Neural progenitor cell (in vitro differentiated cells): ENCODE results near the gene IL11RA. TPM values are rescaled to one million over a fixed set of nuclear protein-coding genes. Genes with fewer than 3 reads are reported as not detected.
A peak's percentile ranks its signal among the peaks of the same experiment; 100 is the strongest.

Experiments
- DNase-seq: peaks from one replicate; pipeline ENCODE4 v3.0.0-alpha.2; 2016; ENCODE audit warnings: low spot score
- H2AFZ ChIP-seq: fragments of 200-600 bp; sonication (generic); replicated peaks from 2 replicates; pipeline ENCODE4 v1.6.1; 2016; ENCODE audit warnings: antibody characterized with exemption
- H3F3A ChIP-seq: fragments of 200-600 bp; sonication (generic); 2 replicates; pipeline ENCODE4 v1.6.1; 2016; ENCODE audit warnings: antibody characterized with exemption, low read depth
- H3K27ac ChIP-seq: fragments of 200-600 bp; sonication (generic); 2 replicates; pipeline ENCODE4 v1.5.1; 2016; ENCODE audit warnings: mild to moderate bottlenecking
- H3K27me3 ChIP-seq: fragments of 200-600 bp; sonication (generic); 2 replicates; pipeline ENCODE4 v1.6.1; 2016; ENCODE audit warnings: mild to moderate bottlenecking, moderate library complexity
- H3K36me3 ChIP-seq: fragments of 200-600 bp; sonication (generic); 2 replicates; pipeline ENCODE4 v1.5.1; 2016
- H3K4me1 ChIP-seq: fragments of 200-600 bp; sonication (generic); 2 replicates; pipeline ENCODE4 v1.6.1; 2016; ENCODE audit warnings: mixed run types
- H3K4me2 ChIP-seq: fragments of 200-600 bp; sonication (generic); 2 replicates; pipeline ENCODE4 v1.6.1; 2016
- H3K4me3 ChIP-seq: fragments of 200-600 bp; sonication (generic); 2 replicates; pipeline ENCODE4 v1.5.1; 2016
- H3K79me2 ChIP-seq: fragments of 200-600 bp; sonication (generic); 2 replicates; pipeline ENCODE4 v1.6.1; 2016; ENCODE audit warnings: low read depth
- H3K9ac ChIP-seq: fragments of 200-600 bp; sonication (generic); 2 replicates; pipeline ENCODE4 v1.6.1; 2016
- H3K9me3 ChIP-seq: fragments of 200-600 bp; sonication (generic); 2 replicates; pipeline ENCODE4 v1.5.1; 2016; ENCODE audit warnings: low read depth
- H4K20me1 ChIP-seq: fragments of 200-600 bp; sonication (generic); 2 replicates; pipeline ENCODE4 v1.6.1; 2016; ENCODE audit warnings: low read depth
- H3K27ac Mint-ChIP-seq: 3 replicates; pipeline ENCODE4 v1.8.0; 2021; ENCODE audit warnings: mixed read lengths
- H3K27me3 Mint-ChIP-seq: 2 replicates; pipeline ENCODE4 v1.8.0; 2022; ENCODE audit warnings: low read depth, mild to moderate bottlenecking, inconsistent platforms, moderate library complexity, mixed read lengths; ENCODE audit not compliant: insufficient read depth
- H3K36me3 Mint-ChIP-seq: 3 replicates; pipeline ENCODE4 v1.8.0; 2021; ENCODE audit warnings: mixed read lengths
- H3K4me1 Mint-ChIP-seq: 3 replicates; pipeline ENCODE4 v1.8.0; 2021; ENCODE audit warnings: mixed read lengths
- H3K4me3 Mint-ChIP-seq: 3 replicates; pipeline ENCODE4 v1.8.0; 2021; ENCODE audit warnings: mild to moderate bottlenecking, moderate library complexity, mixed read lengths
- H3K9me3 Mint-ChIP-seq: 3 replicates; pipeline ENCODE4 v1.8.0; 2020; ENCODE audit warnings: mixed read lengths
- CTCF ChIP-seq: fragments of 200-600 bp; sonication (generic); IDR thresholded peaks from 2 replicates; pipeline ENCODE4 v1.5.1; 2017; ENCODE audit warnings: antibody characterized with exemption, mild to moderate bottlenecking
- EZH2 ChIP-seq: fragments of 200-600 bp; sonication (generic); IDR thresholded peaks from 2 replicates; pipeline ENCODE4 v1.6.1; 2017; ENCODE audit warnings: antibody characterized with exemption, mild to moderate bottlenecking, moderate library complexity
- EZH2phosphoT487 ChIP-seq: fragments of 200-600 bp; sonication (generic); IDR thresholded peaks from 2 replicates; pipeline ENCODE4 v1.6.1; 2017; ENCODE audit warnings: antibody characterized with exemption
- total RNA-seq: library from RNA; depleted of rRNA; stranded (reverse); fragments of >200 nt; gene quantifications from 2 replicates; pipeline ENCODE4 v1.2.3, GENCODE V29; 2015; ENCODE audit warnings: low replicate concordance

Gene IL11RA
- total RNA-seq, 1 donor from 2014 or later = 12.7 TPM

GRCh38 chr9:34615132-34615531, 36.9 kb upstream of the IL11RA start:
- H4K20me1 ChIP-seq = no peaks in the 10 kb centered on the region
- H3K27ac ChIP-seq = no peak overlapping the region
- H3K27me3 ChIP-seq = no peaks in the 10 kb centered on the region
- Mint-ChIP-seq H3K4me3 (no peak overlapping the region), H3K9me3 (no peaks in the 10 kb centered on the region), H3K27me3 (peaks cover 14% of the 10 kb centered on the region), H3K27ac (no peak overlapping the region), H3K4me1 (peaks cover 33% of the 10 kb centered on the region), H3K36me3 (peaks cover 7% of the 10 kb centered on the region)
- H3K79me2 ChIP-seq = peaks cover 13% of the 10 kb centered on the region
- H3F3A ChIP-seq = peaks cover 14% of the 10 kb centered on the region
- H3K4me1 ChIP-seq = peaks cover 8% of the 10 kb centered on the region
- no peaks in the 10 kb centered on the region for H3K36me3 ChIP-seq
- H3K4me3 ChIP-seq = no peak overlapping the region
- no peak for DNase-seq
- TF ChIP-seq EZH2 (no peak), CTCF (no peak), EZH2phosphoT487 (no peak)
- no peak overlapping the region for H2AFZ ChIP-seq
- H3K9me3 ChIP-seq = no peaks in the 10 kb centered on the region
- no peak overlapping the region for H3K9ac ChIP-seq
- no peak overlapping the region for H3K4me2 ChIP-seq

- Histone ChIP-seq H3K4me3 (peak within 1 kb of the TSS; percentile 82), H3K4me2 (peak within 1 kb of the TSS; percentile 93), H3K79me2 (no peaks in the 10 kb centered on the region), H3F3A (peaks cover 17% of the 10 kb centered on the region), H3K36me3 (no peaks in the 10 kb centered on the region), H3K9ac (peak within 1 kb of the TSS; percentile 62), H4K20me1 (no peaks in the 10 kb centered on the region), H3K27me3 (peaks cover 10% of the 10 kb centered on the region), H3K4me1 (peaks cover 18% of the 10 kb centered on the region), H3K9me3 (no peaks in the 10 kb centered on the region), H2AFZ (peak within 1 kb of the TSS; percentile 68), H3K27ac (no peak within 1 kb of the TSS)
- TF ChIP-seq EZH2phosphoT487 = no peak
- no peak for TF ChIP-seq EZH2
- no peak for TF ChIP-seq CTCF
- peak; percentile 97 for DNase-seq
- Mint-ChIP-seq H3K27me3 (peaks cover 10% of the 10 kb centered on the region), H3K4me1 (peaks cover 24% of the 10 kb centered on the region), H3K9me3 (peaks cover 2% of the 10 kb centered on the region), H3K27ac (peak within 1 kb of the TSS; percentile 91), H3K4me3 (peak within 1 kb of the TSS; percentile 92), H3K36me3 (peaks cover 7% of the 10 kb centered on the region)
Measured at GRCh38 chr9:34620061-34620994, 31.7 kb upstream of the IL11RA start, which contains the start of gene DCTN3. Gene DCTN3 (minus strand): TSS chr9:34620495. CDS start chr9:34620464, 31 bp downstream.

GRCh38 chr9:34623374-34624235, 28.4 kb upstream of the IL11RA start:
- Mint-ChIP-seq H3K27me3 (peaks cover 37% of the 10 kb centered on the region), H3K27ac (no peak overlapping the region), H3K4me3 (peak overlapping the region; percentile 62), H3K9me3 (peaks cover 2% of the 10 kb centered on the region), H3K36me3 (no peaks in the 10 kb centered on the region), H3K4me1 (peaks cover 30% of the 10 kb centered on the region)
- H2AFZ ChIP-seq = no peak overlapping the region
- H3K27ac ChIP-seq = no peak overlapping the region
- H3K9ac ChIP-seq = no peak overlapping the region
- no peak for DNase-seq
- H4K20me1 ChIP-seq = no peaks in the 10 kb centered on the region
- H3K9me3 ChIP-seq = no peaks in the 10 kb centered on the region
- H3K79me2 ChIP-seq = no peaks in the 10 kb centered on the region
- TF ChIP-seq EZH2phosphoT487 (no peak), CTCF (no peak), EZH2 (no peak)
- H3F3A ChIP-seq = peaks cover 26% of the 10 kb centered on the region
- H3K36me3 ChIP-seq = no peaks in the 10 kb centered on the region
- H3K27me3 ChIP-seq = peaks cover 41% of the 10 kb centered on the region
- H3K4me1 ChIP-seq = peaks cover 42% of the 10 kb centered on the region
- peak overlapping the region; percentile 67 for H3K4me2 ChIP-seq
- no peak overlapping the region for H3K4me3 ChIP-seq
